SU-DHL-6 (cell line): ENCODE results near the gene CBFA2T3.

Experiments
- CTCF ChIP-seq: fragments of 200-600 bp; sonication (generic); IDR thresholded peaks from one replicate; pipeline ENCODE4 v1.5.1; 2017; ENCODE audit warnings: antibody characterized with exemption, mild to moderate bottlenecking, low read length, moderate library complexity; ENCODE audit not compliant: insufficient read depth, poor library complexity, severe bottlenecking
- EZH2phosphoT487 ChIP-seq: fragments of 200-600 bp; sonication (generic), shearing (Covaris generic); conservative IDR thresholded peaks from 2 replicates; pipeline ENCODE4 v1.6.1; 2018; ENCODE audit warnings: mild to moderate bottlenecking, antibody characterized with exemption, low read length, moderate library complexity, mixed read lengths

- TF ChIP-seq CTCF (no peak), EZH2phosphoT487 (no peak)
Observed at GRCh38 chr16:89020068-89020924, 43.3 kb upstream of the CBFA2T3 start.
